Smooth muscle cell (in vitro differentiated cells): ENCODE results near the gene RYR3. TPM values are rescaled to one million over a fixed set of nuclear protein-coding genes. Genes with fewer than 3 reads are reported as not detected.

Experiments
- DNase-seq: peaks from one replicate; lab custom pipeline; 2025; ENCODE audit not compliant: unreplicated experiment; lab: John Stamatoyannopoulos, UW
- H2AFZ ChIP-seq: fragments of 200-600 bp; sonication (generic); 2 replicates; pipeline ENCODE4 v1.6.0; 2016; ENCODE audit warnings: antibody characterized with exemption, low read depth, mild to moderate bottlenecking
- H3F3A ChIP-seq: fragments of 200-600 bp; sonication (generic); 2 replicates; pipeline ENCODE4 v1.6.0; 2017; ENCODE audit warnings: antibody characterized with exemption, low read depth
- H3K27ac ChIP-seq: fragments of 200-600 bp; sonication (generic); 2 replicates; pipeline ENCODE4 v1.5.1; 2016; ENCODE audit warnings: low read depth, mild to moderate bottlenecking
- H3K27me3 ChIP-seq: fragments of 200-600 bp; sonication (generic); 2 replicates; pipeline ENCODE4 v1.6.1; 2016; ENCODE audit warnings: low read depth, mild to moderate bottlenecking
- H3K36me3 ChIP-seq: fragments of 200-600 bp; sonication (generic); 2 replicates; pipeline ENCODE4 v1.5.1; 2016; ENCODE audit warnings: low read depth
- H3K4me1 ChIP-seq: fragments of 200-600 bp; sonication (generic); 2 replicates; pipeline ENCODE4 v1.5.1; 2016; ENCODE audit warnings: low read depth
- H3K4me2 ChIP-seq: fragments of 200-600 bp; sonication (generic); 2 replicates; pipeline ENCODE4 v1.6.0; 2016; ENCODE audit warnings: mild to moderate bottlenecking
- H3K4me3 ChIP-seq: fragments of 200-600 bp; sonication (generic); 2 replicates; pipeline ENCODE4 v1.5.1; 2016; ENCODE audit warnings: mild to moderate bottlenecking
- H3K79me2 ChIP-seq: fragments of 200-600 bp; sonication (generic); 2 replicates; pipeline ENCODE4 v1.6.0; 2016; ENCODE audit warnings: low read depth, mild to moderate bottlenecking
- H3K9ac ChIP-seq: fragments of 200-600 bp; sonication (generic); 2 replicates; pipeline ENCODE4 v1.6.0; 2016; ENCODE audit warnings: low read depth
- H3K9me3 ChIP-seq: fragments of 200-600 bp; sonication (generic); replicated peaks from 2 replicates; pipeline ENCODE4 v1.5.1; 2016; ENCODE audit warnings: low read depth
- H4K20me1 ChIP-seq: fragments of 200-600 bp; sonication (generic); 2 replicates; pipeline ENCODE4 v1.6.0; 2016; ENCODE audit warnings: low read depth
- CTCF ChIP-seq: fragments of 200-600 bp; sonication (generic); IDR thresholded peaks from 2 replicates; pipeline ENCODE4 v1.5.1; 2017; ENCODE audit warnings: borderline replicate concordance, mild to moderate bottlenecking, antibody characterized with exemption; ENCODE audit not compliant: insufficient read depth, poor library complexity, severe bottlenecking
- WGBS: methylation state at CpG from one replicate; pipeline ENCODE4 v1.1.7; 2016; ENCODE audit warnings: low lambda C conversion rate; 5-methylcytosine and 5-hydroxymethylcytosine counted together
- polyA plus RNA-seq: library from polyadenylated mRNA; unstranded; fragments of >200 nt; fragmentation: Nextera tagmentation; extraction: Ambion mirVana; gene quantifications from 2 replicates; pipeline ENCODE4 v1.2.1, GENCODE V29; 2016
- total RNA-seq: library from RNA; depleted of rRNA; stranded (reverse); fragments of >200 nt; gene quantifications from 2 replicates; pipeline ENCODE4 v1.2.3, GENCODE V29; 2014

The RYR3 gene
- total and polyA plus RNA-seq, 2 experiments from 2014 or later = 0.23 to 6.2 TPM

GRCh38 chr15:33699145-33699544 lies 388.4 kb downstream of the RYR3 start:
- Histone ChIP-seq H3K79me2 (no peaks in the 10 kb centered on the region), H3K4me3 (no peak overlapping the region), H3K27ac (no peak overlapping the region), H3K27me3 (peaks cover 6% of the 10 kb centered on the region), H4K20me1 (no peaks in the 10 kb centered on the region), H2AFZ (no peak overlapping the region), H3K36me3 (no peaks in the 10 kb centered on the region), H3K9ac (no peak overlapping the region), H3K4me2 (no peak overlapping the region), H3K4me1 (no peaks in the 10 kb centered on the region), H3F3A (no peaks in the 10 kb centered on the region), H3K9me3 (no peaks in the 10 kb centered on the region)
- no peak for TF ChIP-seq CTCF
- no peak for DNase-seq
- 97% methylated on average over 2 of the region's 2 CpGs for WGBS

- no peaks in the 10 kb centered on the region for H3K9me3 ChIP-seq
- no peaks in the 10 kb centered on the region for H3K79me2 ChIP-seq
- no peak overlapping the region for H2AFZ ChIP-seq
- H3F3A ChIP-seq = no peaks in the 10 kb centered on the region
- H3K4me1 ChIP-seq = no peaks in the 10 kb centered on the region
- no peak overlapping the region for H3K4me3 ChIP-seq
- no peak overlapping the region for H3K27ac ChIP-seq
- WGBS = 64% methylated on average over 14 of the region's 14 CpGs
- H4K20me1 ChIP-seq = no peaks in the 10 kb centered on the region
- H3K36me3 ChIP-seq = no peaks in the 10 kb centered on the region
- no peak overlapping the region for H3K9ac ChIP-seq
- TF ChIP-seq CTCF = peak; percentile 24
- H3K4me2 ChIP-seq = no peak overlapping the region
- peaks cover 6% of the 10 kb centered on the region for H3K27me3 ChIP-seq
- DNase-seq = no peak
Measured at GRCh38 chr15:33699691-33700447, 389.1 kb downstream of the RYR3 start.

- Histone ChIP-seq H2AFZ (no peak overlapping the region), H3K27ac (no peak overlapping the region), H3K27me3 (peaks cover 6% of the 10 kb centered on the region), H3K4me2 (no peak overlapping the region), H3K9me3 (no peaks in the 10 kb centered on the region), H3K36me3 (no peaks in the 10 kb centered on the region), H3K79me2 (no peaks in the 10 kb centered on the region), H3K4me3 (no peak overlapping the region), H3K9ac (no peak overlapping the region), H3K4me1 (no peaks in the 10 kb centered on the region), H3F3A (no peaks in the 10 kb centered on the region), H4K20me1 (no peaks in the 10 kb centered on the region)
- 20% methylated on average over 19 of the region's 19 CpGs for WGBS
- peak; percentile 87 for TF ChIP-seq CTCF
- peak; percentile 25 for DNase-seq
Measured at GRCh38 chr15:33700695-33701303, 390.0 kb downstream of the RYR3 start.

- Histone ChIP-seq H2AFZ (no peak overlapping the region), H3K4me3 (no peak overlapping the region), H3K4me2 (no peak overlapping the region), H4K20me1 (no peaks in the 10 kb centered on the region), H3F3A (no peaks in the 10 kb centered on the region), H3K79me2 (no peaks in the 10 kb centered on the region), H3K36me3 (no peaks in the 10 kb centered on the region), H3K4me1 (no peaks in the 10 kb centered on the region), H3K9ac (no peak overlapping the region), H3K9me3 (no peaks in the 10 kb centered on the region), H3K27me3 (peaks cover 6% of the 10 kb centered on the region), H3K27ac (no peak overlapping the region)
- TF ChIP-seq CTCF = no peak
- WGBS = 87% methylated on average over 8 of the region's 8 CpGs
- no peak for DNase-seq
Measured at GRCh38 chr15:33701304-33701696, 390.5 kb downstream of the RYR3 start.
